Stimulated activated CD4-positive, alpha-beta T cell treated with anti-CD3 and anti-CD28 coated beads, Interleukin-1b, Interleukin-23, amount 100 ng/mL, for 1 hour (primary cell): Measurements from ENCODE around the gene FBLIM1.
"Not testable (repeated sequence)": the region's sequence is repeated elsewhere in the genome, so short reads cannot be mapped to it uniquely, and the experiment has no call there.

Experiments
- DNase-seq, 2 donors: peaks; one replicate each; pipeline ENCODE4 v3.0.0-alpha.2; 2020; ENCODE audit warnings: low read depth in 2 of 2

The FBLIM1 gene

GRCh38 chr1:15768388-15768787, 9.8 kb downstream of the FBLIM1 start:
- no peak for DNase-seq

DNA sequence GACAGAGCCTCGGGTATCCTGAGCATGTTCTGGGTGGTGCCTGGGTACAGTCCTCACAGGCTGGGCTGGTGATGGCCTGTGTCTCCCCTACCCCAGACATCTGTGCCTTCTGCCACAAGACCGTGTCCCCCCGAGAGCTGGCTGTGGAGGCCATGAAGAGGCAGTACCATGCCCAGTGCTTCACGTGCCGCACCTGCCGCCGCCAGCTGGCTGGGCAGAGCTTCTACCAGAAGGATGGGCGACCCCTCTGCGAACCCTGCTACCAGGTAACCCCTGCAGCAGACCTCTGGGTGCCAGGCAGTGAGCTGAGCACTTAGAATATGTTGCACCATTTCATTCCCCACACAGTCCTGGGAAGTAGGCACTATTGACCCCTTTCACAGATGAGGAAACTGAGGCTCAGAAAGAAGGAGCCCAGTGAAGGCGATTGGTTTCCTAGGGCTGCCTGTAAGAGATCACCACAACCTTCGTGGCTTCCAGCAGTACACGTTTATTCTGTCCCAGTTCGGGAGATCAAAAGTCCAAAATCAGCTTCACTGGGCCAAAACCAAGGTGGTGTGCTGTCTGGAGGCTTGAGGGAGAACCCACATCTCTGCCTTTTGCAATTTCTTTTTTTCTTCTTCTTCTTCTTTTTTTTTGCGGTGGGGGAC, 11.8 kb downstream of the FBLIM1 start:
- DNase-seq: no peak

- DNase-seq: no peak
These were observed 13.4 kb downstream of the FBLIM1 start for GRCh38 chr1:15771836-15772515.

GRCh38 chr1:15775706-15776105, 17.1 kb downstream of the FBLIM1 start:
- no peak for DNase-seq

GRCh38 chr1:15777909-15778707, 19.5 kb downstream of the FBLIM1 start:
- no peak for DNase-seq

DNA sequence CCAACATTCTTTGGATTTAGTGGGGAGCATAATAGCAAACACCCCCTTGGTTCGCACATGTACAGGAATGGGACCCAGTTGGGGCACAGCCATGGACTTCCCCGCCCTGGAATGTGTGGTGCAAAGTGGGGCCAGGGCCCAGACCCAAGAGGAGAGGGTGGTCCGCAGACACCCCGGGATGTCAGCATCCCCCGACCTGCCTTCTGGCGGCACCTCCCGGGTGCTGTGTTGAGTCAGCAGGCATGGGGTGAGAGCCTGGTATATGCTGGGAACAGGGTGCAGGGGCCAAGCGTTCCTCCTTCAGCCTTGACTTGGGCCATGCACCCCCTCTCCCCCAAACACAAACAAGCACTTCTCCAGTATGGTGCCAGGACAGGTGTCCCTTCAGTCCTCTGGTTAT, 27.1 kb downstream of the FBLIM1 start:
- no peak for DNase-seq

- no peak for DNase-seq
These were observed 28.0 kb downstream of the FBLIM1 start for GRCh38 chr1:15786581-15786980.

DNA sequence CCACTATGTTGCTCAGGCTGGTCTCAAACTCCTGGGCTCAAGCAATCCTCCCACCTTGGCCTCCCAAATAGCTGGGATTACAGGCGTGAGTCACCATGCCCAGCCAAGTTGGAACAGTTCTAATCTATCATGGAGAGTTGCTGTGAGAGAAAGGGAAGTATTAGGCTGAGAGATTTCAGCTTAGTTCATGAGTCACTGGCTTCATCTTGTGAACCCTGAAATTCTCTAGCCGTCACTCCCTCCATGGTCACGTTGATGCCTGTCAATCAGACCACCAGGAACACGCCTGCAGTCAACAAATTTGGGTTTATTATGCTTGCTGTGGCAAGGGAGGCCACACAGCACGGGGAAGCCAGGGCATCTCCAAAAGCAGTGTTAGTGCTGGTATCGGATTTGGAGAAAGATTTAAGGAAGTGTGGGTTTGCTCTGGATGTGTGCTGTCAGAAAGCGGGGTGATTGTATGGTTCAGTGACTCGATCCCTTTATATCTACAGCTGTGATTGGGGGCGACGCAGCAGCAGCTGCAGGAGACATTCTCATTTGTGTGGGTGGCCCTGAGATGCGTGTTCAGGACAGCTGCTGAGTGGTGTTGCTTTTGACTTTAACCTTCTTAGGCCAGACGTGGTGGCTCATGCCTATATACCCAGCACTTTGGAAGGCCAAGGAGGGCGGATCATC, 30.2 kb downstream of the FBLIM1 start:
- DNase-seq: no peak

DNA sequence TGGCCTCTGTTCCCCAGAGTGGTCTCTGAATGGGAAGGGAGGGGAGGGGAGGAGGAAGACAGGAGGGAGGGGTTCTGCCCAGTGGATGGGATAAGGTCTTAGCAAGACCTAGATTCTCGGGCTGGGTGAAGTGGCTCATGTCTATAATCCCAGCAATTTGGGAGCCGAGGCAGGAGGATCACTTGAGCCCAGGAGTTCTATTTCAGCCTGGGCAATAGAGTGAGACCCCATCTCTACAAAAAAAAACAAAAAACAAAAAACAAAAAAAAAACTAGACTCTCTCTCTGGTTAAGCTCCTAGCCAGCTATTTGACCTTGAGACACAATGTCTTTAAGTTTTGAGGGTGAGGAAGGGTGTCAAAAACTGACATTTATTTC, 37.5 kb downstream of the FBLIM1 start:
- DNase-seq: no peak

GRCh38 chr1:15797614-15798390, 39.2 kb downstream of the FBLIM1 start:
- DNase-seq: no peak

- DNase-seq: no peak
These were observed 40.6 kb downstream of the FBLIM1 start for GRCh38 chr1:15799004-15799867.

DNA sequence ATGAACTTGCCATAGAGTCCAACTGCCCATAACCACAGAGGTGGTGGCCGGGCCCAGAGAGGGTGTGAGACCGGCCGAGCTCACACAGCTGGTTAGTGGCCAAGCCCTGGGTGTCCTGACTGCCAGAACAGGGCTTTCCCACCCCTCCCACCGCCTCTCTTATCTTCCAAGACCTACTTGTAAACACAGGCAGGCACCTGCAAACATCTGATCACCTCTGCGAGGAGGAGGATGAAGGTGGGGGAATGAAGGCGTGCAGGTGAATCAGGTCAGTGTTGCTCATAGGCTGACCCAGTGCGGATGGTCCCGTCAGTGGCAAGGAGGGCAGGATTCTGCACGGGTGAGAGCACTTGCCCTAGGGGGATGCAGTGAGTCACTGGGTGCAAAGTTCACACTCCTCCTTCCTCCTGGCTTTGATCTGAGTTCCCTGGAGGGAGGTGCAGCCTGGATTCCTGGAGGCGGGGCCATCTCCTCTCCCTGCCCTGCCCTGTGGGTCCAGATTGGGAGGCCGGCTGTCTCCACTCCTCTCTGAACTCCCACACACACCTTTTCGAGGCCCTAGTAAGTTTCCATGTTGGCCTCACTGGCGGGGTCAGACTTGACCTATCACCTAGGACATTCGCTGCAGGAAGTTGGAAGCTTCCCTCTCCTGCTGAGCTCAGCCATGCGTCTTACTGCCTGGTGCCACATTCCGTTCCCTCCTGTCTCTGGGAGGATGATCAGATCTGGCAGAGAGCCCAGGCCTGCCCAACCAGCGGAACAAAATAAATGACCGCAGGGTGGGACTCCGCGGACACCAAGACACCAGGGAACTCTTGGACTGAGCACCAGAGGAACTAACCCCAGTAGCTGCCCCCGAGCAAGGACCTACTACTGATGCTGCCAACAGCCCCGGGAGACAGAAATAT, 41.6 kb downstream of the FBLIM1 start:
- DNase-seq: no peak

DNA sequence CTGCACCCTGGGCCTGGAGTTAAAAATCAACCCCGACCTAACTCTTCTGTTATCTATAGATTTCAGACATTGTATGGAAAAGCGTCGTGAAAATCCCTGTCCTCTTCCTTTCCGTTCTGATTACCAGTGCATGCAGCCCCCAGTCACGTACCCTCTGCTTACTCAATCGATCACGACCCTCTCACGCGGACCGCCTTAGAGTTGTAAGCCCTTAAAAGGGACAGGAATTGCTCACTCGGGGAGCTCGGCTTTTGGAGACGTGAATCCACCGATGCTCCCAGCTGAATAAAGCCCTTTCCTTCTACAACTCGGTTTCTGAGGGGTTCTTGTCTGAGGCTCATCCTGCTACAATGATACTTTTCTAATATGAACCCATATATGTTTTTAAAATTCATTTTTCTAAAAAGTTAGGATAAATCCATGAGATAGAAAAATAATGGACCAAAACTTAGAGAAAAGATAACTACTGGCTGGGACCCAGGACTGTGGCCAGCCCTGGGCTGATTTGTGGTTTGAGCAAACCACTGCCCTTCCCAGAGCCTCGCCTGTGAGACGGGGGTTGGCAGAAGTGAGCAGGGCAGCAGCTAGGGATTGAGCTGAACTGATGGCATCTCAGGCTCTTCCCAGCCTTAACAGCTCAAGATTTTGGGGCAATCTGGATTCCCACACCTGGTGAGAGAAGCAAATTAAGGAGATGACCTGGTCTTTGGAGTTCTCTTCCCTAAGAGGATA, 43.8 kb downstream of the FBLIM1 start:
- no peak for DNase-seq

GRCh38 chr1:15803380-15803779, 44.8 kb downstream of the FBLIM1 start:
- no peak for DNase-seq

- DNase-seq: no peak
These were observed 45.5 kb downstream of the FBLIM1 start for GRCh38 chr1:15804060-15804459.

GRCh38 chr1:15807121-15807520, 48.5 kb downstream of the FBLIM1 start:
- DNase-seq: no peak

DNA sequence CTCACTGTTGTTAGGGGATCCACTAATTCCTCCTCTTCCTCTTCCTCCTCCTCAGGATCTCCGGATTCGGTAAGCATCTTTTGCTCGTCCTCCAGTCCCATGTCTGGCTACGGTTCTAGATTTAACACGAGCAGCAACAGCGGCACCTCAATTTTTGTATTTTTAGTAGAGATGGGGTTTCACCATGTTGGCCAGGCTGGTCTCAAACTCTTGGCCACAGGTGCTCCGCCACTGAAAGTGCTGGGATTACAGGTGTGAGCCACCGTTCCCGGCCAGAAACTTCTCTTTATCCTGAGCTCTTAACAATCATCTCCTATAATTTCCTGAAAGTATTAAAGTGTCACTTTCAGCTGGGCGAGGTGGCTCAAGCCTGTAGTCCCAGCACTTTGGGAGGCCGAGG, 49.0 kb downstream of the FBLIM1 start, which contains the start of gene UQCRHL:
UQCRHL (minus strand) TSS at position 101 of the 400 bp plus-strand sequence; CDS start at position 101, 0 bp downstream.
- not testable (repeated sequence) for DNase-seq

- DNase-seq: no peak
These were observed 50.4 kb downstream of the FBLIM1 start for GRCh38 chr1:15808955-15809354.

GRCh38 chr1:15810073-15810472, 51.5 kb downstream of the FBLIM1 start:
- DNase-seq: no peak
